Measurements from ENCODE around the gene FGD1. TPM values are rescaled to one million over a fixed set of nuclear protein-coding genes. Genes with fewer than 3 reads are reported as not detected.
"Not testable (repeated sequence)": the region's sequence is repeated elsewhere in the genome, so short reads cannot be mapped to it uniquely, and the experiment has no call there.

The FGD1 gene
- 22.4 and 22.9 TPM in 2 replicates for total RNA-seq (2014; rRNA removed; shearing (Covaris generic))

DNA sequence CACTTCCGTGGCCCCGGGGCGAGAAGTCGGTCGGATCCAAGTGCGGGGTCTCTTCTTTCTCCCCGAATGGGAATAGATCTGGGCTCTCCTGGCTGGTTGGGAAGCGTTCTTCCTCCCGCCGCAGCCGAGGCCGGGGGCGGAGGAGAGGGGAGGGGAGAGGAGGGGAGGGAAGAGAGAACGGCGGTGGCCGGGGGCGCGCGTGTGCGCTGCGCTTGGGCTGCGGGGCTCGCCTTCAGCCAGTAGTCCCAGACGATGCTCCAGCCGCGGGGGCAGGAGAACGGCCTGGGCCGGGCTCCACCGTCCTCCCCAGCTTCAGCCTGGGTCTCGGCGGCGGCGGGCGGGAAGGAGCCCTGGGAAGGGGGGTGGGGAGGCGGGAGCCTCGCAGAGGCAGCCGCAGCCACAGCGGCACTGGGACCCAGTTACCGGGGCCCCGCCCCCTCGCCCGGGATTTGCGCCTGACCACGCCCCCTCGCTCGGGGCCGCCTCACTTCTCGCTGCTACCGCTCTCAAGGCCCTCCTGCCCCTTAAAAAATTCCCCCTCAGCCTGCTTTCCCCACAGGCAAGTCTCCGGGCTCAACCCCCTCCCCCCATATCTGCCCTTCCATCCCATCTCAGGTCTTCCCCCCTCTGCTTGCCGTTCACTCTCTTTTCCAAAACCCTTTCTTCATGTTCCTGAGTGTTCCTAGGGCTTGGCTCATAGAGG lies at the start of gene FGD1:
FGD1 (minus strand) TSS at position 421 of the 703 bp plus-strand sequence. CDS start 802 bp downstream, outside the sequence.
- H3K36me3 ChIP-seq (replicated peaks; ENCODE audit: control insufficient read depth, insufficient read depth, low read length): no peaks in the 10 kb centered on the region
- no peaks in the 10 kb centered on the region for H3K27me3 ChIP-seq (ENCODE audit: control insufficient read depth, insufficient read depth, low read length)
- H3K4me3 ChIP-seq (ENCODE audit: insufficient read depth, low read depth, low read length): peak within 1 kb of the TSS; percentile 72
- DNase-seq: peak; percentile 95

DNA sequence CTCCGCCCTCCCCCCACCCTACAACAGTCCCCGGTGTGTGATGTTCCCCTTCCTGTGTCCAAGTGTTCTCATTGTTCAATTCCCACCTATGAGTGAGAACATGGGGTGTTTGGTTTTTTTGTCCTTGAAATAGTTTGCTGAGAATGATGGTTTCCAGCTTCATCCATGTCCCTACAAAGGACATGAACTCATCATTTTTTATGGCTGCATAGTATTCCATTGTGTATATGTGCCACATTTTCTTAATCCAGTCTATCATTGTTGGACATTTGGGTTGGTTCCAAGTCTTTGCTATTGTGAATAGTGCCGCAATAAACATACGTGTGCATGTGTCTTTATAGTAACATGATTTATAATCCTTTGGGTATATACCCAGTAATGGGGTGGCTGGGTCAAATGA lies 46.2 kb upstream of the FGD1 start:
- peaks cover 23% of the 10 kb centered on the region for H3K36me3 ChIP-seq (replicated peaks; ENCODE audit: control insufficient read depth, insufficient read depth, low read length)
- H3K4me3 ChIP-seq (ENCODE audit: insufficient read depth, low read depth, low read length); H3K27me3 ChIP-seq (ENCODE audit: control insufficient read depth, insufficient read depth, low read length); DNase-seq: not testable (repeated sequence)

DNA sequence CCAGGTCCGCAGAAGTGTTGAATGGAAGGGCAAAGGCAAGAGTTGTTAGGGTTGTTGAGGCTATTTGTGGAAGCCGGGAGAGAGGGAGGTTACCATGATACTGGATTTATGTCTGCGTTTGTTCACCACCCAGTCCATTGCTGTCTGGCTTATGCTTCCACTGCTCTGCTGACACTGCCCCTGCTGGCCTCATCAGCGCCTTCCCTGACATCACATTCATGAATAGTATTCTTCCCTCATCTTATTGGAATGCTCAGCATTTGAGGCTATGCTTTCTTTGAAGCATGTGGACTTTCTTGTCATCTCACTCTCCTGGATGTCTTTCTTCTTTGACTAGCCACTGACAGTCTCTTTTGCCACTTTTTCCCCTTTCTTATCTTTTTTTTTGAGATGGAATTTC lies 44.3 kb upstream of the FGD1 start:
- no peaks in the 10 kb centered on the region for H3K27me3 ChIP-seq (ENCODE audit: control insufficient read depth, insufficient read depth, low read length)
- DNase-seq: no peak
- H3K36me3 ChIP-seq (replicated peaks; ENCODE audit: control insufficient read depth, insufficient read depth, low read length): peaks cover 22% of the 10 kb centered on the region
- no peak overlapping the region for H3K4me3 ChIP-seq (ENCODE audit: insufficient read depth, low read depth, low read length)

DNA sequence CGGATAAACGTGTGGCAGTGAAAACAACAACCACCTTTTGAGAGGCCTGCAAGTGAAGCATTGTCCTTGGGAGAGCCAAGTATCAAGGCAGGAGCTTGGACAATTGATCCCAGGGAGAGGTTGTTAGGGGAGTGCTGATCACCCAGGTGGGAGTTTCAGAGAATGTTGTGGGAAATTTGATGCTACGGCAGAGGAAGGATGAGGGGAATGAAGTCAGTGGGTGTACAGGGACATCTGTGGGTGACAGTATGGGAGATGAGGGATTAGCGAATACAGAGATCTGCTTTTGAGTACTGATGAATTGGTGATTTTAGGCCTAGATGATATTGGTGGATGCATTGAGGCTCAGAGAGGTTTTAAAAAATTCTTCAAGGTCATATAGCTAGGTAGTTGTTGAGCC lies 38.2 kb upstream of the FGD1 start:
- H3K36me3 ChIP-seq (replicated peaks; ENCODE audit: control insufficient read depth, insufficient read depth, low read length): peaks cover 4% of the 10 kb centered on the region
- H3K27me3 ChIP-seq (ENCODE audit: control insufficient read depth, insufficient read depth, low read length): no peaks in the 10 kb centered on the region
- no peak for DNase-seq
- no peak overlapping the region for H3K4me3 ChIP-seq (ENCODE audit: insufficient read depth, low read depth, low read length)

DNA sequence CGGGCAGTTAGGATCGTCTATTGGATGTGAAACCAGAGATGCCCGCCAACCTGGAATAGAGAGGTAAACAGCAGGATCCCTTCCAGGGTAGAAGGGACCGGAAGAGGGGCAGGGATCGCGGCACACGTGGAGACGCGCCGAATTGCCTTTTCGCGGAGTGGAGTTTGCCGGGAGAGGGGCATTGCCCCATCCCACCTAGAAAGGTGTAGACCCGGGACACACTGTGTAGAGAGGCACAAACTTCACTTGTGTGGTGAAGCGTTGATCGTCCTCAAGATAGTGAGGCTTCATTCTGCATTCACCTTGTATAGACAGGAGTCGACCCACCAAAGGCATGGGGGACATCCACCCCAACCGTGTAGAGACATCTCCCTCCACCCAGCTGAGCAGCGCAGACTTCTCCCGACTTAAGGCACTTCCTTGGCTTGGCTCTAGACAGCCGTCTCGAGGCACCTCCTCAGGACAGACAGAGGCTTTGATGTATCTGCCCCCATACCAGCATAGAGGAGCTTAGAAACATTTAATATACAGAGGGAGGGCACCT lies 34.4 kb upstream of the FGD1 start:
- Histone ChIP-seq H3K27me3 (ENCODE audit: control insufficient read depth, insufficient read depth, low read length) (no peaks in the 10 kb centered on the region), H3K36me3 (replicated peaks; ENCODE audit: control insufficient read depth, insufficient read depth, low read length) (no peaks in the 10 kb centered on the region; the same call in none of the 2 replicates), H3K4me3 (ENCODE audit: insufficient read depth, low read depth, low read length) (peak overlapping the region; percentile 63)
- DNase-seq: no peak

DNA sequence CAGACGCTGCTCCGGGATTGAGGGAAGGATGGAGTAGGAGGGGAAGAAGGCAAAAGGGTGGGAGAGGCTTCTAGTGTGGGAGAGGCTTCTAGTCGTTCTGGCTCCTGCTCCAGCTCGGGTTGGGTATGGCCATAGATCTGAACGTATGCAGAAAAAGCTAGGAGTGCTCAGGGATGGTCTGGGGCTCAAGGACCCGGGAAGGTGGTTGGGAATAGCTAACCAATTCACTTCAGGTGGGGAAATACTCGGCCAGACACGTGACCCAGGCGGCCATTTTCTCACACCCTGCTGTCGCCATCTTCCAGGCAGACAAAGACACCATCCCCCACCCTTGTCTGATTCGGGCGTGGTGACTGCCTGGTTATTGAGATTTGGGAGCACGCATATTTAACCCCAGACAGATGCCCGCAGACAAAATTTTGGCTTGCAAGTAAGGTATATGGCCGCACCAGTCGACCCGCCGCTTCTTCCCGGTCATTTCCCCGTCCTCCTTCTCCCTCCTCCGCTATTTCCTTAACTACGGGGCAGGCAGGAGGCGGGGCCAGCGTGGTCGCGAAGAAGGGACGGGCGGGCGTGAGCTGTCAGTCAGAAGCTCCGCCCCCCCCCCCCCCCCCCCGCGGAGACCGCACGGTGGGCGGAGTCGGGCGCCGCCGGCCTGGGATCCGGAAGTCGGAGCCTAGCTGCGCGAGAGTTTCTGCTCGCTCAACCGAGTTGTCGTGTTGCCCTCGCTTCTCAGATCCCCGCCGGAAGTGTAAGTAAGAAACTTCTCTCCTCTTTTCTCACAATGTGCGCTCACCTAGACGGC lies 33.7 kb upstream of the FGD1 start, which contains the start of gene GNL3L:
GNL3L (plus strand) TSS at position 668 of the 805 bp plus-strand sequence. CDS start 2,348 bp downstream, outside the sequence.
- peak; percentile 88 for DNase-seq
- H3K36me3 ChIP-seq (replicated peaks; ENCODE audit: control insufficient read depth, insufficient read depth, low read length): no peaks in the 10 kb centered on the region; the same call in none of the 2 replicates
- peak within 1 kb of the TSS; percentile 63 for H3K4me3 ChIP-seq (ENCODE audit: insufficient read depth, low read depth, low read length)
- no peaks in the 10 kb centered on the region for H3K27me3 ChIP-seq (ENCODE audit: control insufficient read depth, insufficient read depth, low read length)

DNA sequence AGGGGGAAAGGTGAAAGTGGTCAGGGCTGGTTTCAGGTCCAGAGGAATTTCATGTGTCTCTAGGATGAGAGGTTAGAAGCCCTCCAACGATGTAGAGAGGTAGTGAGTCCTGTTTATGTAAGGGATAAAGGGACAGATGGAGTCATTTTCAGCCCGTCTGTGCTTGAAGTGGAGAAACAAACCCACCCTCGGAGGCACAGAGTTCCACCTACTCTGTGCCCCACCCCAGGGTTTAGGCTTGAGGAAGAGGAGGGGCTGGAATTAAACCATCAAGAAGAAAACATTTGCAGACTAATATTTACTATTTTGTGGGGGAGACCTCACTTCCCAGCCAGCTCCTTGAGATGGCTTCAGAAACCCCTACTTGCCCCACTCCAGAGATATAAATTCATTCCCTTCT lies 33.1 kb upstream of the FGD1 start:
- no peaks in the 10 kb centered on the region for H3K27me3 ChIP-seq (ENCODE audit: control insufficient read depth, insufficient read depth, low read length)
- H3K36me3 ChIP-seq (replicated peaks; ENCODE audit: control insufficient read depth, insufficient read depth, low read length): no peaks in the 10 kb centered on the region; the same call in none of the 2 replicates
- DNase-seq: no peak
- H3K4me3 ChIP-seq (ENCODE audit: insufficient read depth, low read depth, low read length): peak overlapping the region; percentile 55; the same call in 1 of the 2 replicates

DNA sequence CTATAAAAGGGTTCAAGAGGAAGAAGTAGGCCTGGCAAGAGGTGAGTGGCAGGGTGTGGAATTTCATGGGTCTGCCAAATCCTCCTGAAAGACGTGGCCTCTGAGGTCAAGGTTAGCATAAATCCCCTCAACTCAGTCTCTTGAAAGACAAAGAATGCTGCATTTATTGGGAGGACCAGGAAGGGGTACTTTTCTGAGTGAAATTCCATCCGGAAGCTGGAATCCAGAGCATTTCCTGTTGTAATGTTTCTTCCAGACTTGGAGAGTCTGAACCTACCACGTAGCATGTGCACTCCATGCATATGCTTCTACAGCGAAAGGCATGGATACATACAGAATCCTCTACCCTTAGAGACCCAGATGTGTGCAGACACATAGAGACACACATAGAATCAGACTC lies 13.4 kb upstream of the FGD1 start:
- Histone ChIP-seq H3K4me3 (ENCODE audit: insufficient read depth, low read depth, low read length) (no peak overlapping the region), H3K36me3 (replicated peaks; ENCODE audit: control insufficient read depth, insufficient read depth, low read length) (no peaks in the 10 kb centered on the region), H3K27me3 (ENCODE audit: control insufficient read depth, insufficient read depth, low read length) (no peaks in the 10 kb centered on the region)
- DNase-seq: no peak

DNA sequence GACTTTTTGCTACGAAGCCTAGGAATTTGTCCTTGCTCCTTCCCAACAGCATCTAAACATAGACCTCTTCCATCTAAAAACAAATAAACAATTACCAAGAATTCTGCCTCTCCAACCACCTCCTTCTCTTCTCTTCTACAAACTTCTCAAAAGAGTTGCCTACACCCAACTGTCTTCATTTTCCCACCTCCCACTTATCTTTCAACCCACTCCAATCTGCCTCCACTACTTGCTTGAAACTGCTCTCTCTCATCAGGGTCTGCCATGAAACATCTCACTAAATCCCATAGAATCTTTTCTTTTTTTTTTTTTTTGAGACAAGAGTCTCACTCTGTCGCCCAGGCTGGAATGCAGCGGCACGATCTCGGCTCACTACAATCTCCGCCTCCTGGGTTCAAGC lies 902 bp upstream of the FGD1 start:
- no peak for DNase-seq
- Histone ChIP-seq H3K4me3 (ENCODE audit: insufficient read depth, low read depth, low read length) (no peak overlapping the region), H3K36me3 (replicated peaks; ENCODE audit: control insufficient read depth, insufficient read depth, low read length) (no peaks in the 10 kb centered on the region), H3K27me3 (ENCODE audit: control insufficient read depth, insufficient read depth, low read length) (no peaks in the 10 kb centered on the region)

DNA sequence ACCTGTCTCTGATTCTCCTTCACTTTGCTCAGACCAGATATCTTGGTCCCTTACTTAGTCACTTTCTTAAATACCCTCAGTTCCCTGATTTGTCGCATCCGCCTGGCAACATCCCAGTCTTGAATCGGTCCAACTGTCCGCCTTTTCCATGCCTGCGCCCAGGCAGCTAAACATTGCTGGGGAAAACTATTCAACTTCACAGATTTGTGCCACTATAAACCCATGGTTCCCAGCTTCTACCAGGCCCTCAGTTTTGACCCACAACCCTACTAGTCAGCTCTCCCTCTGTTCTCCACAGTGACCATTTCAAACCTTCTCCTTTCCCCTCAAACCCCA lies 451 bp upstream of the FGD1 start:
- peak overlapping the region; percentile 72; the same call in 1 of the 2 replicates for H3K4me3 ChIP-seq (ENCODE audit: insufficient read depth, low read depth, low read length)
- DNase-seq: no peak
- no peaks in the 10 kb centered on the region for H3K36me3 ChIP-seq (replicated peaks; ENCODE audit: control insufficient read depth, insufficient read depth, low read length)
- no peaks in the 10 kb centered on the region for H3K27me3 ChIP-seq (ENCODE audit: control insufficient read depth, insufficient read depth, low read length)

DNA sequence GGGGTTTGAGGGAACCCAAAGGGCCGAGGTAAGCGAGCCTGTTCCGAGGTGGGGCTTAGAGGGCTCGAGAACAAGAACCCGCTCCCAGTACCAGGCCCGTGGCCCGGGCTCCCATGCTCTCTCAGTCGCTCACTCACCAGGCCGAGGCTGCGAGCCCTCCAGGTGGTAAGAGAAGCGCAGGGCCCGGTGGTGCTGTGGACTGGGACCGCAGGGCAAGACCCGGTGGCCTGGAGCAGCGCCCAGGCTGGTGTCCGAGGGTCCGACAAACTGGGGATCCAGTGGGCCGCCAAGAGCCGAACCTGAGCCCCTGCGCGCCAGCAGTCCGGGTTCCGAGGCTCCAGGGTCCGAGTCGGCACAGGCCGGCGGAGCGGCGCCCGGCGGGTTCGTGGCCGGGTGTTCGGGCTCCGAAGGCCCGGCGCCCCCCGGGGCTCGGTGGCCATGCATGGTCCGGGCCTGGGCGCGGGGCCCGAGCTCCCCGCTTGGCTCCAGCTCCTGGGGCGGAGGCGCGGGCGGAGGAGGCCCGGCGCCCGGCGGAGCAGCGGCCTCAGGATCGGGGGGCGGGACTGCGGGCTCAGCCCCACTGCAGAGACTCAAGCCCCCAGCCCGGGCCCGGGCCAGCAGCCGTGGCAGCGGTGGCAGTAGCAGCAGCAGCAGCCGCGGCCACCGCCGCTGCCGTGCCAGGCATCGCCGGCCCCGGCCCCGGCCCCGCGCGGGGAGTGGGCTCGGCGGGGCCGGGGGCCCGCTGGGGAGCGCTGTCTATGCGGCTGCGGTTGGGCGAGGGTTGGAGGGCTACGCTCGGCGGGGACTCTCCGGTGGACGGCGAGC lies 833 bp downstream of the FGD1 start:
- Histone ChIP-seq H3K27me3 (ENCODE audit: control insufficient read depth, insufficient read depth, low read length) (no peaks in the 10 kb centered on the region), H3K36me3 (replicated peaks; ENCODE audit: control insufficient read depth, insufficient read depth, low read length) (no peaks in the 10 kb centered on the region; the same call in 1 of the 2 replicates), H3K4me3 (ENCODE audit: insufficient read depth, low read depth, low read length) (peak overlapping the region; percentile 72)
- peak; percentile 74 for DNase-seq

DNA sequence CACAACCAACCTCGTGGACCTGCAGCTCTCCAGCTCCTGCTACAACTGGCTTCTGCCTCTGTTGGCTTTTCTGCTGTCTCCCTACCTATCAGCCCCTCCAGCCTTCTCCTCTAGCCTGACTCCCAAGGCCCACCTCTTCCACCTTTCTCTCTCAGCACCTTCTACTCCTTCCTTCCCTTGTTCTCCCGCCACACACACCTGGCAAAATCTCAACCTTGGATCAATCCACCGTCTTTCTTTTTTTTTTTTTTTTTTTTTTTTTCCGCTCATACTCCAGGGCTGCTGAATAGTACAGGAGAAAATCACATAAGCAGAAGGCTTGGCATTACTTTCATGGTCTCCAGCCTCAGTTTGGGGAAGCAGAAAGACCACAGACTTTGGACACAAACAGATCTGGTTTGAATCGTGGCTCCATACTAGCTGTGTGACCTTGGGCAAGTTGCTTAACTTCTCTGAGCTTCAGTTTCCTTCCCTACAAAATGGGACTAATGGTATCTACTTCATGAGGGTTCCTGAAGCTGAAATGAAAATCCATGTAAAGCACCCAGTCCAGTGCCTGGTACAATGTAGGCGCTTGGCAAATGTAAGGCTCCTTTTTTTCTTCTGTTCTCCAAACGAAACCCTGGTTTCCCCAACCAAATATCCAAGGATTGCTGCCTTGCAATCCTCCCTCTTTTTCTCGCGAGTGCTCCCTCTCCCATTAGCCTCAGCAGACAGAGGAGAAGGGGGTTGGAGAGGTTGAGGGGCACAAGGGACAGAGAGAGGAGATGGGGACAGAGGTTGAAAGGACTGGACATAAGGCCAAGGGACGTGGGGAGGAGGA lies 1.7 kb downstream of the FGD1 start:
- Histone ChIP-seq H3K36me3 (replicated peaks; ENCODE audit: control insufficient read depth, insufficient read depth, low read length) (no peaks in the 10 kb centered on the region; the same call in 1 of the 2 replicates), H3K4me3 (ENCODE audit: insufficient read depth, low read depth, low read length) (peak overlapping the region; percentile 72), H3K27me3 (ENCODE audit: control insufficient read depth, insufficient read depth, low read length) (no peaks in the 10 kb centered on the region)
- DNase-seq: no peak

DNA sequence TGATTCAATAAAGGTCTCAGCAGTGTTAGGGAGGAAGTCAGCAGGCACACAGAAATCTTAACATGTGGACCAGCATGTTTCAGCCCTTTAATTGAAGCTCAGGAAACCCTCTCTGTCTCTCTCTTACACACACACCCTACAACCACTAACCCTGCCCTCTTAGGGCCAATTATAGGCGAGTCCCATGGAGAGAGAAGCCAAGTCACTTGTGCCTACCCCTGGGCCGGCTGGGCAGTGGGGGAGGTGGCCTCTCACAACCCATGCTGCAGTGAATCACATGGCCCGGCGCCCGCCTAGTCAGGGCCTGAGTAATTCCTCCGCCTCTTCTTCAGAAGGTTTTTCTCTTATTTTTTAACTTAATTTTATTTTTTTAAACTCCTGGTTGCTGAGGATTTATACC lies 3.7 kb downstream of the FGD1 start:
- no peaks in the 10 kb centered on the region for H3K27me3 ChIP-seq (ENCODE audit: control insufficient read depth, insufficient read depth, low read length)
- no peak overlapping the region for H3K4me3 ChIP-seq (ENCODE audit: insufficient read depth, low read depth, low read length)
- H3K36me3 ChIP-seq (replicated peaks; ENCODE audit: control insufficient read depth, insufficient read depth, low read length): no peaks in the 10 kb centered on the region; the same call in 1 of the 2 replicates
- no peak for DNase-seq
